Left lobe of liver (tissue), 2 donors: ENCODE measurements around the gene ZG16. TPM values are rescaled to one million over a fixed set of nuclear protein-coding genes. Genes with fewer than 3 reads are reported as not detected.
"Not testable (repeated sequence)": the region's sequence is repeated elsewhere in the genome, so short reads cannot be mapped to it uniquely, and the experiment has no call there.

Source experiments
- ATAC-seq: fragments of 200-7000 bp; cut with Tn5 transposase; one replicate; pipeline ENCODE4 v1.9.1; 2020; ENCODE audit warnings: mild to moderate bottlenecking, moderate library complexity
- DNase-seq: peaks from one replicate; pipeline ENCODE4 v3.0.0-alpha.2; 2020; ENCODE audit warnings: low spot score
- total RNA-seq: library from RNA; stranded (reverse); gene quantifications from one replicate; pipeline ENCODE4 v1.2.1, GENCODE V29; 2021
- donor health status: DM: no; HTN: no; CAD: no; lungs with moderate emphysema.
- donor health status: DM: no; HTN: yes; CAD: no.

ZG16 gene
- total RNA-seq, result 1.3 TPM

GRCh38 chr16:29777576-29778350, at the start of gene ZG16:
Gene ZG16 (plus strand): TSS chr16:29778256. CDS start chr16:29779267, 1,011 bp downstream.
- DNase-seq, result no peak
- no peak for ATAC-seq

- DNase-seq (no peak), ATAC-seq (peak; percentile 99)
These were observed 48.9 kb upstream of the ZG16 start for GRCh38 chr16:29729116-29729521.

GRCh38 chr16:29730649-29731048, 47.4 kb upstream of the ZG16 start:
- ATAC-seq (no peak), DNase-seq (no peak)

GRCh38 chr16:29731768-29732601, 46.1 kb upstream of the ZG16 start:
- DNase-seq, ATAC-seq: not testable (repeated sequence)

GRCh38 chr16:29734786-29735185, 43.3 kb upstream of the ZG16 start:
- ATAC-seq (no peak), DNase-seq (no peak)

GRCh38 chr16:29736112-29736511, 41.9 kb upstream of the ZG16 start:
- ATAC-seq, result no peak

GRCh38 chr16:29736764-29737163, 41.3 kb upstream of the ZG16 start:
- DNase-seq (no peak), ATAC-seq (no peak)

More at GRCh38 chr16:29736112-29736511, 41.9 kb upstream of the ZG16 start:
- no peak for DNase-seq

GRCh38 chr16:29737713-29738112, 40.3 kb upstream of the ZG16 start:
- DNase-seq (no peak), ATAC-seq (peak; percentile 62)

GRCh38 chr16:29738514-29738913, 39.5 kb upstream of the ZG16 start:
- ATAC-seq (no peak), DNase-seq (no peak)

- DNase-seq, ATAC-seq: not testable (repeated sequence)
These were observed 38.0 kb upstream of the ZG16 start for GRCh38 chr16:29739927-29740629.

- ATAC-seq, DNase-seq: not testable (repeated sequence)
These were observed 37.4 kb upstream of the ZG16 start for GRCh38 chr16:29740630-29741015.

GRCh38 chr16:29742683-29743275, 35.3 kb upstream of the ZG16 start:
- DNase-seq (no peak), ATAC-seq (no peak)

- ATAC-seq, result no peak
- DNase-seq, result no peak
These were observed 34.6 kb upstream of the ZG16 start for GRCh38 chr16:29743475-29743826.

- ATAC-seq, result no peak
- DNase-seq, result no peak
These were observed 34.1 kb upstream of the ZG16 start for GRCh38 chr16:29743827-29744531.

- DNase-seq (no peak), ATAC-seq (no peak)
These were observed 33.4 kb upstream of the ZG16 start for GRCh38 chr16:29744541-29745101.

- ATAC-seq (peak; percentile 14), DNase-seq (no peak)
These were observed 32.8 kb upstream of the ZG16 start for GRCh38 chr16:29745121-29745852.

- peak; percentile 64 for DNase-seq
- peak; percentile 62 for ATAC-seq
These were observed 32.2 kb upstream of the ZG16 start, which contains the start of gene C16orf54 for GRCh38 chr16:29745853-29746345. Gene C16orf54 (minus strand): TSS chr16:29745990. CDS start chr16:29744951, 1,039 bp downstream.

- DNase-seq, ATAC-seq: not testable (repeated sequence)
These were observed 31.5 kb upstream of the ZG16 start for GRCh38 chr16:29746518-29746917.
